Pancreas (tissue), 10 donors: ENCODE data around the gene SPECC1L. TPM values are rescaled to one million over a fixed set of nuclear protein-coding genes. Genes with fewer than 3 reads are reported as not detected.

Source experiments
- ATAC-seq, 4 donors: fragments of 200-7000 bp; cut with Tn5 transposase; one replicate each; pipeline versions ENCODE4 v1.8.0 to v1.9.1; 2020; ENCODE audit warnings: mild to moderate bottlenecking in 4 of 4, moderate library complexity in 4 of 4
- DNase-seq, 6 donors: peaks; one replicate each; pipeline ENCODE4 v3.0.0-alpha.2; 2020
- FAIRE-seq: peaks from 2 replicates; lab custom pipeline; 2012; peaks lifted over from hg19 to GRCh38; lab: Jason Lieb, UNC
- H3K27ac ChIP-seq, 4 donors: fragments of 200-600 bp; sonication (generic); 1 replicate in 3 of 4; 2 replicates in 1 of 4; pipeline versions ENCODE4 v1.5.0 to v1.8.0; 2020
- H3K27me3 ChIP-seq, 4 donors: fragments of 200-600 bp; one replicate each; pipeline ENCODE4 v1.8.0; 2021
- H3K36me3 ChIP-seq, 3 donors: fragments of 200-600 bp; sonication (generic) in 1 of 3; one replicate each; pipeline versions ENCODE4 v1.5.0 to v1.8.0; 2020 to 2021
- H3K4me1 ChIP-seq, 3 donors: fragments of 200-600 bp; one replicate each; pipeline ENCODE4 v1.8.0; 2021
- H3K4me3 ChIP-seq, 4 donors: fragments of 200-600 bp; sonication (generic) in 2 of 4; one replicate each; pipeline versions ENCODE4 v1.5.0 to v1.8.0; 2020 to 2021
- H3K9me3 ChIP-seq, 4 donors: fragments of 200-600 bp; one replicate each; pipeline ENCODE4 v1.8.0; 2021
- WGBS, 2 donors: extraction: QIAGEN DNeasy Blood & Tissue Kit; methylation state at CpG; one replicate each; pipeline ENCODE4 v1.1.7; 2013; 5-methylcytosine and 5-hydroxymethylcytosine counted together
- intact Hi-C, 3 donors: fragments of 100-400 bp; cut with DNase I; formaldehyde crosslinking; loops; one replicate each; pipeline versions ENCODE4 v1.11.1 to v1.14.2; 2022
- polyA plus RNA-seq, 2 donors: library from polyadenylated mRNA; stranded (reverse); fragments of 200-250 nt; gene quantifications; one replicate each; pipeline ENCODE4 v1.2.3, GENCODE V29; 2013
- total RNA-seq, 6 donors: library from RNA; stranded (reverse); fragmentation: NEBNext Ultra II Directional in 4 of 6; extraction: Animal tissue kit (Norgen Biotek cat#: 25700) in 4 of 6; gene quantifications; one replicate each; pipeline versions ENCODE4 v1.2.1 to v1.2.4, GENCODE V29; 2021 to 2023
- TF ChIP-seq, protein P1 (sequence below), 4 donors: fragments of 200-600 bp; sonication (generic) in 3 of 4; IDR thresholded peaks; one replicate each; pipeline versions ENCODE4 v1.5.0 to v1.8.0; 2021; ENCODE audit warnings: antibody characterized with exemption in 4 of 4
- donor health status: healthy with polysubstance abuse.
- donor health status: DM: no; HTN: no; CAD: no; lungs with moderate emphysema.
- donor health status: DM: no; HTN: no; CAD: no.
- donor health status: control.
- donor health status: control.
- donor health status: Bipolar disorder and iron deficiency.
- donor health status: DM: yes; HTN: yes; CAD: no.
- donor health status: DM: no; HTN: no; CAD: no.
- donor health status: DM: no; HTN: no; CAD: no.
- donor health status: DM: yes; HTN: yes; CAD: no.

SPECC1L gene
- total and polyA plus RNA-seq, 8 donors = 8.6 to 36.3 (median 26.5) TPM

DNA sequence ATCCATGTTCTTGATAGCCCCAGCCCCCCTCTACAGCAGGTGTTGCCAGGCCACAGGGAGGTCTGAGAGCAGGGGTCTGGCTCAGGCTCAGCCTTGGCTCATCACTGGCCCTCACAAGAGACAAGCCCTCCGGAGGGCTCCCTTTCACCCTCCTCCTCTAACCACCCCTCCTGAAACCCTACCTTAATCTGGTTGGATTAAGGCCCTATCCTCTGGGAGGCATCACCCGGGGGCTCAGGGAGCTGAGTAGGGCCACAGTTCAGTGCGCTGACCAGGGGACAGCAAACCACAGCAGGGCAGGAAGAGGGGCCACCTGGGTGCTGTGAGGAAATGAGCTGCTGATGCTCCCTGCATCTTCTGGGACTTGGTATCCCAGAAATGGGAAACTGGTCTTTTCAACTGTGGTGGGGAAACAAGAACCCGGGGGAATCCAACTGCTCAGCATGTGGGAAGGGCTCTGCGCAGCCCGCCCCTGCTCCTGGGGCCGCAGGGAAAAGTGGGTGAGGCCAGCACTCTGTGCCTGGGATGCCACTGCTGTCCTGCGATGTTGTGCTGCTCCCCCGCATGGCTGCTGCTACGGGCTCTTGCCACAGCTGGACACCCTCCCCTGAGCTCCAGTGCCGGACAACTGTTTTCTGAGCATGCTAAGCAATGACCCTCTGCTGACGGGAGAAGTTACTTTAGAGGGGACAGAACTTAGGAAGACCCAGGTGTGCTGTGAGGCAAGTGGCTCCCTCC is 174.3 kb downstream of the SPECC1L start:
- Histone ChIP-seq H3K27ac (no peak overlapping the region), H3K27me3 (no peaks in the 10 kb centered on the region), H3K4me1 (no peaks in the 10 kb centered on the region), H3K9me3 (no peaks in the 10 kb centered on the region), H3K36me3 (no peaks in the 10 kb centered on the region), H3K4me3 (no peak overlapping the region)
- FAIRE-seq (no peak), ATAC-seq (no peak), DNase-seq (no peak)
- TF ChIP-seq, protein P1, sequence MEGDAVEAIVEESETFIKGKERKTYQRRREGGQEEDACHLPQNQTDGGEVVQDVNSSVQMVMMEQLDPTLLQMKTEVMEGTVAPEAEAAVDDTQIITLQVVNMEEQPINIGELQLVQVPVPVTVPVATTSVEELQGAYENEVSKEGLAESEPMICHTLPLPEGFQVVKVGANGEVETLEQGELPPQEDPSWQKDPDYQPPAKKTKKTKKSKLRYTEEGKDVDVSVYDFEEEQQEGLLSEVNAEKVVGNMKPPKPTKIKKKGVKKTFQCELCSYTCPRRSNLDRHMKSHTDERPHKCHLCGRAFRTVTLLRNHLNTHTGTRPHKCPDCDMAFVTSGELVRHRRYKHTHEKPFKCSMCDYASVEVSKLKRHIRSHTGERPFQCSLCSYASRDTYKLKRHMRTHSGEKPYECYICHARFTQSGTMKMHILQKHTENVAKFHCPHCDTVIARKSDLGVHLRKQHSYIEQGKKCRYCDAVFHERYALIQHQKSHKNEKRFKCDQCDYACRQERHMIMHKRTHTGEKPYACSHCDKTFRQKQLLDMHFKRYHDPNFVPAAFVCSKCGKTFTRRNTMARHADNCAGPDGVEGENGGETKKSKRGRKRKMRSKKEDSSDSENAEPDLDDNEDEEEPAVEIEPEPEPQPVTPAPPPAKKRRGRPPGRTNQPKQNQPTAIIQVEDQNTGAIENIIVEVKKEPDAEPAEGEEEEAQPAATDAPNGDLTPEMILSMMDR (IDR thresholded peaks at IDR 0.05) = no peak
- 81 to 83% methylated on average over 12 of the region's 12 CpGs for WGBS, 2 donors
- intact Hi-C loops = no loop called here

DNA sequence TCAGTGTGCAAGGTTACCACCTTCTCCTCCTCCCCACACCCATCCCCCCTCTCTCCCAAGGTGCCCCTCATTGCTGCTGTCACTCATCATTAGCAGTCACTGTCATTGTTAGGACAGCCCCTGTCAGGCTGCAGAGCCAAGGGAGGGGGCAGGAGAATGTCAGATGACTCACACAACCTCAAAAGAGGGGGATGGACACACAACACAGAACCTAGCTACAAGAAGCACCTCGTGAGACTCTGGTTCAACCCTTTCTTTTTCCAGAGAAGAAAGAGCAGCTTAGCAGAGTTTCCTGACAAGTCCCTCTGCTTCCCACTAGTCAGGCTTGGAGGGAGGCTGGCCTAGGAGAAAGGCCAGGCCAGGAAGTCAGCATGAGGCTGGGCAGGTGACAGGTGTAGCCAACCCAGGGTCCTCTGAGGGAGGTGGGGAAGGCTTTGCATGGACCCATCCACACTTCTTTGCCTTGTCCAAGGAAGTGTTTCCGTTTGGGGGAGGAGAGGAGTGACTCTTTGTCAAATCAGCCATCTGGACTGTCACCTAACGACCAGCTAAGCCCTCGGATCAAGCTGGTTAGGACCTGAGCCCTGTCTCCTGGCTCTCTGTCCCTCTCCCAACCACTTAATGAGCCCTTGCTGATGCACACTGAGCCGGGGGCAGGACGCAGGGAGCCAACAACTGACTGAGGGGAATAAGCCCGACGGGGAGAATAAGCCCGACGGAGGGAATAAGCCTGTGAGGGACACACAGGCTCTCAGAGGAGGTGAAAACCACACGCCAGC is 175.0 kb downstream of the SPECC1L start:
- no peak for FAIRE-seq
- no peak for ATAC-seq
- TF ChIP-seq, protein P1 (IDR thresholded peaks at IDR 0.05) = no peak

GRCh38 chr22:24446260-24446611 is 175.6 kb downstream of the SPECC1L start:
- no peak for DNase-seq
- intact Hi-C loops = no loop called here
- TF ChIP-seq, protein P1 (IDR thresholded peaks at IDR 0.05) = no peak
- 77 to 87% methylated on average over 3 of the region's 3 CpGs for WGBS, 2 donors
- ATAC-seq = no peak
- Histone ChIP-seq H3K27ac (no peak overlapping the region), H3K4me3 (no peak overlapping the region), H3K36me3 (no peaks in the 10 kb centered on the region), H3K27me3 (no peaks in the 10 kb centered on the region), H3K9me3 (no peaks in the 10 kb centered on the region), H3K4me1 (no peaks in the 10 kb centered on the region)
- no peak for FAIRE-seq

More for the DNA sequence above, 175.0 kb downstream of the SPECC1L start:
- H3K27me3 ChIP-seq = no peaks in the 10 kb centered on the region
- intact Hi-C loops = no loop called here
- no peaks in the 10 kb centered on the region for H3K4me1 ChIP-seq
- no peaks in the 10 kb centered on the region for H3K36me3 ChIP-seq
- H3K4me3 ChIP-seq = no peak overlapping the region
- no peaks in the 10 kb centered on the region for H3K9me3 ChIP-seq
- DNase-seq = no peak
- WGBS, 2 donors = 73 to 75% methylated on average over 11 of the region's 11 CpGs
- H3K27ac ChIP-seq = no peak overlapping the region

DNA sequence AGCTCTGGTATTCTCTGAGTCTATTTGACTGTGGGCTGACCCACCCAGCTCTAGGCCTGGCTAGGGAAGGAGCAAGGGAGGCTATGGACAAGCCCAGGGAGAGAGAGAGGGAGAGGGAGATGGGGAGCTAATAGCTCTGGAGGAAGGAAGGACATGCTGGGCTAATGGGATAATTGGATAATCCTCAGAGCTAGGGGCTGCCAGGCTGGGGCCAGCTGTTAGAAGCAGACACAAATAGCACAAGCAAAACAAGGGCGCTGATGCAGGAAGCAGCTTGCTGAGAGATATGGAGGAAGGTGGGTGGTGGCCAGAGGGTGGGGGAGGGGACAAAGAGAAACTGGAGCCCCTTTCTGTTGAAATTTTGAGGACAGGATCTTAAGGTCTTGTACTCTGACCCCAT is 180.0 kb downstream of the SPECC1L start:
- no peak overlapping the region for H3K27ac ChIP-seq
- peaks cover 0 to 4% (median 2%) of the 10 kb centered on the region in 3 donors for H3K4me1 ChIP-seq
- ATAC-seq (no peak), FAIRE-seq (no peak), DNase-seq (no peak)
- H3K27me3 ChIP-seq = no peaks in the 10 kb centered on the region
- no peak overlapping the region for H3K4me3 ChIP-seq
- TF ChIP-seq, protein P1 (IDR thresholded peaks at IDR 0.05) = no peak
- no peaks in the 10 kb centered on the region for H3K36me3 ChIP-seq
- WGBS, 2 donors = 87 to 91% methylated on average over 1 of the region's 1 CpG
- H3K9me3 ChIP-seq = no peaks in the 10 kb centered on the region
- intact Hi-C loops = no loop called here

GRCh38 chr22:24451162-24451561 is 180.5 kb downstream of the SPECC1L start:
- TF ChIP-seq, protein P1 (IDR thresholded peaks at IDR 0.05) = no peak
- no peak overlapping the region for H3K27ac ChIP-seq
- H3K4me3 ChIP-seq = no peak overlapping the region
- H3K4me1 ChIP-seq = peaks cover 0 to 8% (median 3%) of the 10 kb centered on the region in 3 donors
- DNase-seq (no peak), FAIRE-seq (no peak), ATAC-seq (no peak)
- no peaks in the 10 kb centered on the region for H3K36me3 ChIP-seq
- no peaks in the 10 kb centered on the region for H3K27me3 ChIP-seq
- intact Hi-C loops = no loop called here
- no peaks in the 10 kb centered on the region for H3K9me3 ChIP-seq
